PC-3 (cell line): ENCODE data around the gene TERB2.
"Not testable (repeated sequence)": the region's sequence is repeated elsewhere in the genome, so short reads cannot be mapped to it uniquely, and the experiment has no call there.

ENCODE experiments used
- CTCF ChIP-seq: fragments of 300-600 bp; sonication (generic); conservative IDR thresholded peaks from 2 replicates; pipeline ENCODE4 v1.5.1; 2017; ENCODE audit warnings: antibody characterized with exemption, low read depth, mild to moderate bottlenecking, low read length
- EZH2 ChIP-seq: fragments of 300-600 bp; sonication (generic); IDR thresholded peaks from one replicate; pipeline ENCODE4 v1.6.1; 2017; ENCODE audit warnings: antibody characterized with exemption, mild to moderate bottlenecking, low read length; ENCODE audit not compliant: unreplicated experiment
- EZH2phosphoT487 ChIP-seq: fragments of 300-600 bp; sonication (generic); IDR thresholded peaks from 2 replicates; pipeline ENCODE4 v1.6.1; 2018; ENCODE audit warnings: mild to moderate bottlenecking, antibody characterized with exemption, low read length, borderline replicate concordance

GRCh38 chr15:44988184-44988869 is 31.8 kb downstream of the TERB2 start:
- not testable (repeated sequence) for TF ChIP-seq CTCF, EZH2, EZH2phosphoT487
